K562 (cell line): Measurements from ENCODE around the gene CUL9. TPM values are rescaled to one million over a fixed set of nuclear protein-coding genes. Genes with fewer than 3 reads are reported as not detected.
A peak's percentile ranks its signal among the peaks of the same experiment; 100 is the strongest.

Source experiments
- GTF2F1 ChIP-seq: IDR thresholded peaks from 2 replicates; pipeline ENCODE4 v1.6.1; 2011; ENCODE audit warnings: low read depth, low read length, improper control_type of control experiment
- KHSRP ChIP-seq: fragments of 450-650 bp; IDR thresholded peaks from 2 replicates; pipeline ENCODE4 v1.6.1; 2017
- NFE2 ChIP-seq: IDR thresholded peaks from 2 replicates; pipeline ENCODE4 v1.6.1; 2014; ENCODE audit warnings: antibody characterized with exemption, low read depth
- SMAD2 ChIP-seq: fragments of 150-350 bp; IDR thresholded peaks from 2 replicates; pipeline ENCODE4 v1.6.1; 2014; ENCODE audit warnings: low read depth, mild to moderate bottlenecking, low read length
- SMARCB1 ChIP-seq: IDR thresholded peaks from 2 replicates; pipeline ENCODE4 v1.6.1; 2011; ENCODE audit warnings: improper control_type of control experiment, low read depth; ENCODE audit not compliant: insufficient read length
- TEAD1 ChIP-seq, 2 experiments: fragments of 450-650 bp in 1 of 2; sonication (generic) in 1 of 2; formaldehyde crosslinking; IDR thresholded peaks; 2 replicates each; pipeline versions ENCODE4 v1.4.0 to v1.8.0; 2020 to 2022; ENCODE audit warnings: mild to moderate bottlenecking in 2 of 2, missing genetic modification reagents in 1 of 2
- TRIM24 ChIP-seq, 2 experiments: fragments of 450-650 bp; IDR thresholded peaks; 2 replicates each; pipeline ENCODE4 v1.6.1; 2016
- XRCC5 ChIP-seq: fragments of 200-400 bp; formaldehyde crosslinking; IDR thresholded peaks from 2 replicates; pipeline ENCODE4 v1.6.1; 2017; ENCODE audit warnings: low read depth, mild to moderate bottlenecking, low read length
- ZNF217 ChIP-seq: sonication (generic); formaldehyde crosslinking; IDR thresholded peaks from 2 replicates; pipeline ENCODE4 v1.8.0; 2022; ENCODE audit warnings: mild to moderate bottlenecking, missing genetic modification reagents
- ZNF586 ChIP-seq: fragments of 450-650 bp; formaldehyde crosslinking; conservative IDR thresholded peaks from 2 replicates; pipeline ENCODE4 v1.4.0; 2020; ENCODE audit warnings: mild to moderate bottlenecking, moderate library complexity
- polyA plus RNA-seq, 8 experiments: library from polyadenylated mRNA; depleted of rRNA in 4 of 8; stranded (reverse) in 5 of 8; unstranded in 3 of 8; fragments of >200 nt; fragmentation: Nextera tagmentation in 2 of 8; fragmentation: Illumina TruSeq in 1 of 8; extraction: Ambion mirVana in 2 of 8; extraction: Trizol in 1 of 8; gene quantifications; 2 replicates each; pipeline versions ENCODE4 v1.2.1 to v1.2.3, GENCODE V29; 2011 to 2014; ENCODE audit warnings: inconsistent platforms in 1 of 8, missing spikeins in 1 of 8
- total RNA-seq, 7 experiments: library from RNA; depleted of rRNA in 6 of 7; stranded (reverse); fragments of >200 nt in 6 of 7; fragmentation: Illumina TruSeq in 2 of 7; extraction: Trizol in 2 of 7; gene quantifications; 2 replicates each; pipeline versions ENCODE4 v1.2.1 to v1.2.3, GENCODE V29; 2011 to 2021; ENCODE audit warnings: low replicate concordance in 1 of 7
- TF ChIP-seq, protein P1 (sequence below): sonication (generic); formaldehyde crosslinking; IDR thresholded peaks from 2 replicates; pipeline ENCODE4 v1.9.0; 2022; ENCODE audit warnings: mild to moderate bottlenecking, missing genetic modification reagents
- TF ChIP-seq, protein P2 (sequence below), 2 experiments: fragments of 450-650 bp in 1 of 2; sonication (generic) in 1 of 2; formaldehyde crosslinking; conservative IDR thresholded peaks; 2 replicates each; pipeline versions ENCODE4 v1.4.0 to v1.8.1; 2020 to 2022; ENCODE audit warnings: mild to moderate bottlenecking in 1 of 2, missing genetic modification reagents in 1 of 2
- TF ChIP-seq, protein P3 (sequence below): fragments of 250-450 bp; sonication (Bioruptor Pico); IDR thresholded peaks from 2 replicates; pipeline ENCODE4 v1.4.0; 2020; ENCODE audit warnings: mild to moderate bottlenecking, moderate library complexity
- TF ChIP-seq, protein P4 (sequence below): fragments of 450-650 bp; IDR thresholded peaks from 2 replicates; pipeline ENCODE4 v1.6.1; 2016
- TF ChIP-seq, protein P5 (sequence below): sonication (generic); formaldehyde crosslinking; IDR thresholded peaks from 2 replicates; pipeline ENCODE4 v1.8.1; 2023; ENCODE audit warnings: missing genetic modification reagents, mild to moderate bottlenecking, borderline replicate concordance

Gene CUL9
- total and polyA plus RNA-seq, 9 of the 15 experiments (the other 6 are each of a cell fraction or from before 2014, with no cell fraction given), result 0.50 to 20.7 (median 6.6) TPM

DNA sequence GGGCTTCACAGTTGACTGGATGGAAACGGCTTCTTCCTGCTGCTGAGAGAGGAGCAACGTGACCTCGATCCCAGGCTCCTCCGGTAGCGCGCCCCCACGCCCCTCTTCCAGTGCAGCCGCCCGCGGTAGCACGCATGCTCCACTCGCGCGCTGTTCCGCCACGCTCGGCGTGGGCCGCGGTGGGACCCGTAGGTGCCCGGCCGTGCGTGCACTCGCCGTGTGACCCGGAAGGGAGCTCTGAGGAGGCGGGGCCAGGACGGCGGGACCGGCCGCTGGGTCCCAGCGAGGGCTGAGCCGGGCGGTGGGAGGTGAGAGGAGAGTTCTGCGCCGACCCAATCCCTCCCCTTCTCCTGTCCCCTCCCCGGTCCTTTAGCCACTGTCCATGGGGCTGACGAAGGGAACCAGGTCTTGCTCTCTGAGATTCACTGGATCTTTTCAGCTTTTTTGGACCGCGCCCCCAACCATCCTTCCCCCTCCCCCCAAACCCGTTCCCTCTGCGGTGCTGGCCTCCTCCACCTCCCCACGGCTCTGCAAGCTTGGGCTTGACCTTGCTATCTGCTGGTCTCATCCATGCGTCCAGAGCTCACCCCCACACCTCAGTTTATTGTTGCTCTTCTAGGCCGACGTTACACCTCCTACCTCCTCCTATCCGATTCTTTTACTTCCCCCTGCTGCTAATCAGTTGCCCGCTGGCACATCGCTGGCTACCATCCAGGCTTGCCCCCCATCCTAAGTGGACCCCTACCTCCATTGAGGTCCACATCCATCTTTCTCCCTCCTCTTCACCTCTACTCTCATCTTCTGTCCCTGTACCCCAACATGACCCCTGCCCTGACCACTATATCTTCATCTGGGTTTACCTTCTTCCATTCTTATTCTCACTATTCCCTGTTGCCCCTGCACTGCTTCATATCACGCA, at the start of gene CUL9 (continued):
- TF ChIP-seq GTF2F1 (peak; percentile 64; the same call in 1 of the 2 replicates), TEAD1 (CRISPR knock-in tag; IDR thresholded peaks at IDR 0.05) (peak in 1 of 2 experiments; percentile 90; a peak in 1 of 4 replicates), NFE2 (no peak), KHSRP (no peak), ZNF586 (CRISPR knock-in tag) (no peak), ZNF217 (peak; percentile 84; the same call in 1 of the 2 replicates), XRCC5 (no peak), SMARCB1 (peak; percentile 23), SMAD2 (no peak), TRIM24 (IDR thresholded peaks at IDR 0.05) (0 out of 4 replicates have a peak, but pooled peaks of 1 of the 2 experiments have one; percentile 16)
- TF ChIP-seq, protein P1, sequence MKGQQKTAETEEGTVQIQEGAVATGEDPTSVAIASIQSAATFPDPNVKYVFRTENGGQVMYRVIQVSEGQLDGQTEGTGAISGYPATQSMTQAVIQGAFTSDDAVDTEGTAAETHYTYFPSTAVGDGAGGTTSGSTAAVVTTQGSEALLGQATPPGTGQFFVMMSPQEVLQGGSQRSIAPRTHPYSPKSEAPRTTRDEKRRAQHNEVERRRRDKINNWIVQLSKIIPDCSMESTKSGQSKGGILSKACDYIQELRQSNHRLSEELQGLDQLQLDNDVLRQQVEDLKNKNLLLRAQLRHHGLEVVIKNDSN, result peak; percentile 84
- TF ChIP-seq, protein P2, sequence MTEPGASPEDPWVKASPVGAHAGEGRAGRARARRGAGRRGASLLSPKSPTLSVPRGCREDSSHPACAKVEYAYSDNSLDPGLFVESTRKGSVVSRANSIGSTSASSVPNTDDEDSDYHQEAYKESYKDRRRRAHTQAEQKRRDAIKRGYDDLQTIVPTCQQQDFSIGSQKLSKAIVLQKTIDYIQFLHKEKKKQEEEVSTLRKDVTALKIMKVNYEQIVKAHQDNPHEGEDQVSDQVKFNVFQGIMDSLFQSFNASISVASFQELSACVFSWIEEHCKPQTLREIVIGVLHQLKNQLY (CRISPR knock-in tag; conservative IDR thresholded peaks at IDR 0.05), result peak in 1 of 2 experiments; percentile 58; a peak in 1 of 4 replicates
- TF ChIP-seq, protein P3, sequence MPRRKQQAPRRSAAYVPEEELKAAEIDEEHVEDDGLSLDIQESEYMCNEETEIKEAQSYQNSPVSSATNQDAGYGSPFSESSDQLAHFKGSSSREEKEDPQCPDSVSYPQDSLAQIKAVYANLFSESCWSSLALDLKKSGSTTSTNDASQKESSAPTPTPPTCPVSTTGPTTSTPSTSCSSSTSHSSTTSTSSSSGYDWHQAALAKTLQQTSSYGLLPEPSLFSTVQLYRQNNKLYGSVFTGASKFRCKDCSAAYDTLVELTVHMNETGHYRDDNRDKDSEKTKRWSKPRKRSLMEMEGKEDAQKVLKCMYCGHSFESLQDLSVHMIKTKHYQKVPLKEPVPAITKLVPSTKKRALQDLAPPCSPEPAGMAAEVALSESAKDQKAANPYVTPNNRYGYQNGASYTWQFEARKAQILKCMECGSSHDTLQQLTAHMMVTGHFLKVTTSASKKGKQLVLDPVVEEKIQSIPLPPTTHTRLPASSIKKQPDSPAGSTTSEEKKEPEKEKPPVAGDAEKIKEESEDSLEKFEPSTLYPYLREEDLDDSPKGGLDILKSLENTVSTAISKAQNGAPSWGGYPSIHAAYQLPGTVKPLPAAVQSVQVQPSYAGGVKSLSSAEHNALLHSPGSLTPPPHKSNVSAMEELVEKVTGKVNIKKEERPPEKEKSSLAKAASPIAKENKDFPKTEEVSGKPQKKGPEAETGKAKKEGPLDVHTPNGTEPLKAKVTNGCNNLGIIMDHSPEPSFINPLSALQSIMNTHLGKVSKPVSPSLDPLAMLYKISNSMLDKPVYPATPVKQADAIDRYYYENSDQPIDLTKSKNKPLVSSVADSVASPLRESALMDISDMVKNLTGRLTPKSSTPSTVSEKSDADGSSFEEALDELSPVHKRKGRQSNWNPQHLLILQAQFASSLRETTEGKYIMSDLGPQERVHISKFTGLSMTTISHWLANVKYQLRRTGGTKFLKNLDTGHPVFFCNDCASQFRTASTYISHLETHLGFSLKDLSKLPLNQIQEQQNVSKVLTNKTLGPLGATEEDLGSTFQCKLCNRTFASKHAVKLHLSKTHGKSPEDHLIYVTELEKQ (CRISPR knock-in tag), result no peak
- TF ChIP-seq, protein P4, sequence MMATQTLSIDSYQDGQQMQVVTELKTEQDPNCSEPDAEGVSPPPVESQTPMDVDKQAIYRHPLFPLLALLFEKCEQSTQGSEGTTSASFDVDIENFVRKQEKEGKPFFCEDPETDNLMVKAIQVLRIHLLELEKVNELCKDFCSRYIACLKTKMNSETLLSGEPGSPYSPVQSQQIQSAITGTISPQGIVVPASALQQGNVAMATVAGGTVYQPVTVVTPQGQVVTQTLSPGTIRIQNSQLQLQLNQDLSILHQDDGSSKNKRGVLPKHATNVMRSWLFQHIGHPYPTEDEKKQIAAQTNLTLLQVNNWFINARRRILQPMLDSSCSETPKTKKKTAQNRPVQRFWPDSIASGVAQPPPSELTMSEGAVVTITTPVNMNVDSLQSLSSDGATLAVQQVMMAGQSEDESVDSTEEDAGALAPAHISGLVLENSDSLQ, result 0 out of 2 replicates have a peak, but pooled peaks have one; percentile 14
- TF ChIP-seq, protein P5, sequence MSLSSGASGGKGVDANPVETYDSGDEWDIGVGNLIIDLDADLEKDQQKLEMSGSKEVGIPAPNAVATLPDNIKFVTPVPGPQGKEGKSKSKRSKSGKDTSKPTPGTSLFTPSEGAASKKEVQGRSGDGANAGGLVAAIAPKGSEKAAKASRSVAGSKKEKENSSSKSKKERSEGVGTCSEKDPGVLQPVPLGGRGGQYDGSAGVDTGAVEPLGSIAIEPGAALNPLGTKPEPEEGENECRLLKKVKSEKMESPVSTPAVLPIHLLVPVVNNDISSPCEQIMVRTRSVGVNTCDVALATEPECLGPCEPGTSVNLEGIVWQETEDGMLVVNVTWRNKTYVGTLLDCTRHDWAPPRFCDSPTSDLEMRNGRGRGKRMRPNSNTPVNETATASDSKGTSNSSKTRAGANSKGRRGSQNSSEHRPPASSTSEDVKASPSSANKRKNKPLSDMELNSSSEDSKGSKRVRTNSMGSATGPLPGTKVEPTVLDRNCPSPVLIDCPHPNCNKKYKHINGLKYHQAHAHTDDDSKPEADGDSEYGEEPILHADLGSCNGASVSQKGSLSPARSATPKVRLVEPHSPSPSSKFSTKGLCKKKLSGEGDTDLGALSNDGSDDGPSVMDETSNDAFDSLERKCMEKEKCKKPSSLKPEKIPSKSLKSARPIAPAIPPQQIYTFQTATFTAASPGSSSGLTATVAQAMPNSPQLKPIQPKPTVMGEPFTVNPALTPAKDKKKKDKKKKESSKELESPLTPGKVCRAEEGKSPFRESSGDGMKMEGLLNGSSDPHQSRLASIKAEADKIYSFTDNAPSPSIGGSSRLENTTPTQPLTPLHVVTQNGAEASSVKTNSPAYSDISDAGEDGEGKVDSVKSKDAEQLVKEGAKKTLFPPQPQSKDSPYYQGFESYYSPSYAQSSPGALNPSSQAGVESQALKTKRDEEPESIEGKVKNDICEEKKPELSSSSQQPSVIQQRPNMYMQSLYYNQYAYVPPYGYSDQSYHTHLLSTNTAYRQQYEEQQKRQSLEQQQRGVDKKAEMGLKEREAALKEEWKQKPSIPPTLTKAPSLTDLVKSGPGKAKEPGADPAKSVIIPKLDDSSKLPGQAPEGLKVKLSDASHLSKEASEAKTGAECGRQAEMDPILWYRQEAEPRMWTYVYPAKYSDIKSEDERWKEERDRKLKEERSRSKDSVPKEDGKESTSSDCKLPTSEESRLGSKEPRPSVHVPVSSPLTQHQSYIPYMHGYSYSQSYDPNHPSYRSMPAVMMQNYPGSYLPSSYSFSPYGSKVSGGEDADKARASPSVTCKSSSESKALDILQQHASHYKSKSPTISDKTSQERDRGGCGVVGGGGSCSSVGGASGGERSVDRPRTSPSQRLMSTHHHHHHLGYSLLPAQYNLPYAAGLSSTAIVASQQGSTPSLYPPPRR (CRISPR knock-in tag), result peak; percentile 78; the same call in 1 of the 2 replicates
